ENCODE results near the gene LRRC46. TPM values are rescaled to one million over a fixed set of nuclear protein-coding genes. Genes with fewer than 3 reads are reported as not detected.

LRRC46 gene
- total and polyA plus RNA-seq, 2 experiments from 2014 or later = 0.18 to 0.35 TPM

DNA sequence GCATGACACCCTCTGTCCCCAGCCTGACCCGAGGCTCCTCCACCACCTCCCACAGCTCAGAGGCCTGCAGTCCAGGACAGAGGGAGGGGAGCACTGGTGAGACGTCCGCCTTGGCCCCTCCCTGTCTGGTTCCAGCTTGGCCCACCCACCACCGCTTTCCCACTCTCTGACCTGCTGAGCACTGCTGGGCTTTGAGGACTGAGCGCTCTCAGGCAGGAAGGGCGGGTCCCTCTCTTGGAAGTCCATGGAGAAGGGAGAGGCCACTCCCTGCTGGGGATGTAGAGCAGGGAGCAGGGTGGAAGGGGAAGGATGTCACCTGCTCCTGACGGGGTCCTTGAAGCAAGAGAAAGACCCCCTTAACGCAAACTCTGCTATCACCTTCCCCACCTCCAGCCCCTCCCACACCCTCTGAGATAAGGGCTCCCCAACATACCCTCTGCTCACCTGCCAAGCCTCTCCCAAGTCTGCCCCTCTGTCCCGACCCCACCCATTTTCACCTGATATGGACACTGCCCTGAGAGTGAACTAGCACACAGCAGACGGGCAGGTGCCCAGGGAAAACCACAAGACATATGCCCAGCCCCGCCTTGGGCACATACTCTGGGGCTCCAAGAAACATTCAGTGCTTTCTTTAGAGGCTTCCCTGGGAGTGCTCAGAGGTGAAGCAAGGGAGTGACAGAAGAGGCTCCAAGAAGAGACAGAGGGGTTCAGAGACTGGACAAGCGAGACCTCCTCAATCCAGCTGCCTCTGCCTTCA lies 11.3 kb upstream of the LRRC46 start:
- TF ChIP-seq, protein P1, sequence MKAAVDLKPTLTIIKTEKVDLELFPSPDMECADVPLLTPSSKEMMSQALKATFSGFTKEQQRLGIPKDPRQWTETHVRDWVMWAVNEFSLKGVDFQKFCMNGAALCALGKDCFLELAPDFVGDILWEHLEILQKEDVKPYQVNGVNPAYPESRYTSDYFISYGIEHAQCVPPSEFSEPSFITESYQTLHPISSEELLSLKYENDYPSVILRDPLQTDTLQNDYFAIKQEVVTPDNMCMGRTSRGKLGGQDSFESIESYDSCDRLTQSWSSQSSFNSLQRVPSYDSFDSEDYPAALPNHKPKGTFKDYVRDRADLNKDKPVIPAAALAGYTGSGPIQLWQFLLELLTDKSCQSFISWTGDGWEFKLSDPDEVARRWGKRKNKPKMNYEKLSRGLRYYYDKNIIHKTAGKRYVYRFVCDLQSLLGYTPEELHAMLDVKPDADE (IDR thresholded peaks at IDR 0.05) = no peak
- no peak for TF ChIP-seq EZH2 (IDR thresholded peaks at IDR 0.05; ENCODE audit: low read depth, unreplicated experiment)
- H3K4me1 Mint-ChIP-seq = peaks cover 16% of the 10 kb centered on the region
- H3K36me3 Mint-ChIP-seq (ENCODE audit: low read depth) = peaks cover 16% of the 10 kb centered on the region
- H3K27me3 ChIP-seq (ENCODE audit: insufficient read depth) = no peaks in the 10 kb centered on the region
- ATAC-seq (no peak), DNase-seq (ENCODE audit: low spot score) (no peak)
- H3K4me2 ChIP-seq = no peak overlapping the region
- no peaks in the 10 kb centered on the region for H3K9me3 Mint-ChIP-seq
- no peak overlapping the region for H2AFZ ChIP-seq
- H3K4me3 Mint-ChIP-seq = peak overlapping the region; percentile 98
- peaks cover 8% of the 10 kb centered on the region for H3K27me3 Mint-ChIP-seq (ENCODE audit: insufficient read depth, low read depth, poor library complexity)
- no peak overlapping the region for H3K27ac ChIP-seq (ENCODE audit: low read depth)
- H4K20me1 ChIP-seq (replicated peaks; ENCODE audit: insufficient read depth) = no peaks in the 10 kb centered on the region
- peak overlapping the region; percentile 86; the same call in 1 of the 2 replicates for H3K4me3 ChIP-seq
- no peaks in the 10 kb centered on the region for H3K36me3 ChIP-seq (ENCODE audit: insufficient read depth)
- H3F3A ChIP-seq (replicated peaks; ENCODE audit: low read depth) = no peaks in the 10 kb centered on the region
- no peak overlapping the region for H3K27ac Mint-ChIP-seq
- H3K79me2 ChIP-seq (replicated peaks; ENCODE audit: insufficient read depth) = no peaks in the 10 kb centered on the region
- no peaks in the 10 kb centered on the region for H3K9me2 ChIP-seq (ENCODE audit: insufficient read depth)
- peaks cover 14% of the 10 kb centered on the region; the same call in 1 of the 2 replicates for H3K4me1 ChIP-seq (ENCODE audit: insufficient read depth)

DNA sequence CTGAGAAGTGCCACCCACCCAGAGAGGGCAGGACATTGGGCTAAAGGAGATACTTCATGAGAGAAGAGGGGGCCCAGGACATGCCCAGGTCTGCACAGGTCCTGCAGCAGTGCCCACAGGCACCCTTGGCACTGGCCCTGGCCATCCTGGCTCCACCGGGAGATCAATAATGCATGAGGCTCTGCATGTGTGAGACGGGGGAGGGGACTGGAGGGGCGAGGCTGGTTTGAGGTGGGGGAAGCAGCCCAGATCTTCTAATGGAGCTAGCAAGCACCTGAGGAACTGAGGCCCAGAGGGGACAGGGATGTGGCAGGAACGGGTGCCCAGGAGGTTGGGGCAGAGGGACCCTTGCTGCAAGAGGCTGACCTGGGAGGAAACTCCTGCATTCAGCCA lies 10.4 kb upstream of the LRRC46 start:
- Histone ChIP-seq H3K4me1 (ENCODE audit: insufficient read depth) (peaks cover 14% of the 10 kb centered on the region; the same call in 1 of the 2 replicates), H3K27me3 (ENCODE audit: insufficient read depth) (no peaks in the 10 kb centered on the region), H4K20me1 (replicated peaks; ENCODE audit: insufficient read depth) (no peaks in the 10 kb centered on the region), H3K36me3 (ENCODE audit: insufficient read depth) (no peaks in the 10 kb centered on the region; the same call in 1 of the 2 replicates), H3K27ac (ENCODE audit: low read depth) (no peak overlapping the region), H3K4me3 (peak overlapping the region; percentile 86), H3K9me2 (ENCODE audit: insufficient read depth) (no peaks in the 10 kb centered on the region), H3K79me2 (replicated peaks; ENCODE audit: insufficient read depth) (no peaks in the 10 kb centered on the region), H3K4me2 (peak overlapping the region; percentile 94), H2AFZ (peak overlapping the region; percentile 96), H3F3A (replicated peaks; ENCODE audit: low read depth) (no peaks in the 10 kb centered on the region)
- peaks cover 20% of the 10 kb centered on the region for H3K36me3 Mint-ChIP-seq (ENCODE audit: low read depth)
- ATAC-seq = peak; percentile 7
- H3K27ac Mint-ChIP-seq = no peak overlapping the region
- H3K4me1 Mint-ChIP-seq = peaks cover 16% of the 10 kb centered on the region
- H3K4me3 Mint-ChIP-seq = peak overlapping the region; percentile 98
- H3K27me3 Mint-ChIP-seq (ENCODE audit: insufficient read depth, low read depth, poor library complexity) = peaks cover 8% of the 10 kb centered on the region
- no peaks in the 10 kb centered on the region for H3K9me3 Mint-ChIP-seq
- no peak for DNase-seq (ENCODE audit: low spot score)
- no peak for TF ChIP-seq ZNF331 (CRISPR knock-in tag; IDR thresholded peaks at IDR 0.05; ENCODE audit: low read depth)
- TF ChIP-seq EZH2 (IDR thresholded peaks at IDR 0.05; ENCODE audit: low read depth, unreplicated experiment) = no peak
- TF ChIP-seq ZNF114 (CRISPR knock-in tag; IDR thresholded peaks at IDR 0.05) = no peak
- TF ChIP-seq POLR2AphosphoS5 (IDR thresholded peaks at IDR 0.05; ENCODE audit: low read depth) = no peak
- TF ChIP-seq, protein P2, sequence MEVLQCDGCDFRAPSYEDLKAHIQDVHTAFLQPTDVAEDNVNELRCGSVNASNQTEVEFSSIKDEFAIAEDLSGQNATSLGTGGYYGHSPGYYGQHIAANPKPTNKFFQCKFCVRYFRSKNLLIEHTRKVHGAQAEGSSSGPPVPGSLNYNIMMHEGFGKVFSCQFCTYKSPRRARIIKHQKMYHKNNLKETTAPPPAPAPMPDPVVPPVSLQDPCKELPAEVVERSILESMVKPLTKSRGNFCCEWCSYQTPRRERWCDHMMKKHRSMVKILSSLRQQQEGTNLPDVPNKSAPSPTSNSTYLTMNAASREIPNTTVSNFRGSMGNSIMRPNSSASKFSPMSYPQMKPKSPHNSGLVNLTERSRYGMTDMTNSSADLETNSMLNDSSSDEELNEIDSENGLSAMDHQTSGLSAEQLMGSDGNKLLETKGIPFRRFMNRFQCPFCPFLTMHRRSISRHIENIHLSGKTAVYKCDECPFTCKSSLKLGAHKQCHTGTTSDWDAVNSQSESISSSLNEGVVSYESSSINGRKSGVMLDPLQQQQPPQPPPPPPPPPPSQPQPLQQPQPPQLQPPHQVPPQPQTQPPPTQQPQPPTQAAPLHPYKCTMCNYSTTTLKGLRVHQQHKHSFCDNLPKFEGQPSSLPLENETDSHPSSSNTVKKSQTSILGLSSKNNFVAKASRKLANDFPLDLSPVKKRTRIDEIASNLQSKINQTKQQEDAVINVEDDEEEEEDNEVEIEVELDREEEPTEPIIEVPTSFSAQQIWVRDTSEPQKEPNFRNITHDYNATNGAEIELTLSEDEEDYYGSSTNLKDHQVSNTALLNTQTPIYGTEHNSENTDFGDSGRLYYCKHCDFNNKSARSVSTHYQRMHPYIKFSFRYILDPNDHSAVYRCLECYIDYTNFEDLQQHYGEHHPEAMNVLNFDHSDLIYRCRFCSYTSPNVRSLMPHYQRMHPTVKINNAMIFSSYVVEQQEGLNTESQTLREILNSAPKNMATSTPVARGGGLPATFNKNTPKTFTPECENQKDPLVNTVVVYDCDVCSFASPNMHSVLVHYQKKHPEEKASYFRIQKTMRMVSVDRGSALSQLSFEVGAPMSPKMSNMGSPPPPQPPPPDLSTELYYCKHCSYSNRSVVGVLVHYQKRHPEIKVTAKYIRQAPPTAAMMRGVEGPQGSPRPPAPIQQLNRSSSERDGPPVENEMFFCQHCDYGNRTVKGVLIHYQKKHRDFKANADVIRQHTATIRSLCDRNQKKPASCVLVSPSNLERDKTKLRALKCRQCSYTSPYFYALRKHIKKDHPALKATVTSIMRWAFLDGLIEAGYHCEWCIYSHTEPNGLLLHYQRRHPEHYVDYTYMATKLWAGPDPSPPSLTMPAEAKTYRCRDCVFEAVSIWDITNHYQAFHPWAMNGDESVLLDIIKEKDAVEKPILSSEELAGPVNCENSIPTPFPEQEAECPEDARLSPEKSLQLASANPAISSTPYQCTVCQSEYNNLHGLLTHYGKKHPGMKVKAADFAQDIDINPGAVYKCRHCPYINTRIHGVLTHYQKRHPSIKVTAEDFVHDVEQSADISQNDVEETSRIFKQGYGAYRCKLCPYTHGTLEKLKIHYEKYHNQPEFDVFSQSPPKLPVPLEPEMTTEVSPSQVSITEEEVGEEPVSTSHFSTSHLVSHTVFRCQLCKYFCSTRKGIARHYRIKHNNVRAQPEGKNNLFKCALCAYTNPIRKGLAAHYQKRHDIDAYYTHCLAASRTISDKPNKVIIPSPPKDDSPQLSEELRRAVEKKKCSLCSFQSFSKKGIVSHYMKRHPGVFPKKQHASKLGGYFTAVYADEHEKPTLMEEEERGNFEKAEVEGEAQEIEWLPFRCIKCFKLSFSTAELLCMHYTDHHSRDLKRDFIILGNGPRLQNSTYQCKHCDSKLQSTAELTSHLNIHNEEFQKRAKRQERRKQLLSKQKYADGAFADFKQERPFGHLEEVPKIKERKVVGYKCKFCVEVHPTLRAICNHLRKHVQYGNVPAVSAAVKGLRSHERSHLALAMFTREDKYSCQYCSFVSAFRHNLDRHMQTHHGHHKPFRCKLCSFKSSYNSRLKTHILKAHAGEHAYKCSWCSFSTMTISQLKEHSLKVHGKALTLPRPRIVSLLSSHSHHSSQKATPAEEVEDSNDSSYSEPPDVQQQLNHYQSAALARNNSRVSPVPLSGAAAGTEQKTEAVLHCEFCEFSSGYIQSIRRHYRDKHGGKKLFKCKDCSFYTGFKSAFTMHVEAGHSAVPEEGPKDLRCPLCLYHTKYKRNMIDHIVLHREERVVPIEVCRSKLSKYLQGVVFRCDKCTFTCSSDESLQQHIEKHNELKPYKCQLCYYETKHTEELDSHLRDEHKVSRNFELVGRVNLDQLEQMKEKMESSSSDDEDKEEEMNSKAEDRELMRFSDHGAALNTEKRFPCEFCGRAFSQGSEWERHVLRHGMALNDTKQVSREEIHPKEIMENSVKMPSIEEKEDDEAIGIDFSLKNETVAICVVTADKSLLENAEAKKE (CRISPR knock-in tag; IDR thresholded peaks at IDR 0.05) = no peak
- no peak for TF ChIP-seq EZH2phosphoT487 (IDR thresholded peaks at IDR 0.05; ENCODE audit: unreplicated experiment)
- TF ChIP-seq, protein P1 (IDR thresholded peaks at IDR 0.05) = no peak
- TF ChIP-seq, protein P3, sequence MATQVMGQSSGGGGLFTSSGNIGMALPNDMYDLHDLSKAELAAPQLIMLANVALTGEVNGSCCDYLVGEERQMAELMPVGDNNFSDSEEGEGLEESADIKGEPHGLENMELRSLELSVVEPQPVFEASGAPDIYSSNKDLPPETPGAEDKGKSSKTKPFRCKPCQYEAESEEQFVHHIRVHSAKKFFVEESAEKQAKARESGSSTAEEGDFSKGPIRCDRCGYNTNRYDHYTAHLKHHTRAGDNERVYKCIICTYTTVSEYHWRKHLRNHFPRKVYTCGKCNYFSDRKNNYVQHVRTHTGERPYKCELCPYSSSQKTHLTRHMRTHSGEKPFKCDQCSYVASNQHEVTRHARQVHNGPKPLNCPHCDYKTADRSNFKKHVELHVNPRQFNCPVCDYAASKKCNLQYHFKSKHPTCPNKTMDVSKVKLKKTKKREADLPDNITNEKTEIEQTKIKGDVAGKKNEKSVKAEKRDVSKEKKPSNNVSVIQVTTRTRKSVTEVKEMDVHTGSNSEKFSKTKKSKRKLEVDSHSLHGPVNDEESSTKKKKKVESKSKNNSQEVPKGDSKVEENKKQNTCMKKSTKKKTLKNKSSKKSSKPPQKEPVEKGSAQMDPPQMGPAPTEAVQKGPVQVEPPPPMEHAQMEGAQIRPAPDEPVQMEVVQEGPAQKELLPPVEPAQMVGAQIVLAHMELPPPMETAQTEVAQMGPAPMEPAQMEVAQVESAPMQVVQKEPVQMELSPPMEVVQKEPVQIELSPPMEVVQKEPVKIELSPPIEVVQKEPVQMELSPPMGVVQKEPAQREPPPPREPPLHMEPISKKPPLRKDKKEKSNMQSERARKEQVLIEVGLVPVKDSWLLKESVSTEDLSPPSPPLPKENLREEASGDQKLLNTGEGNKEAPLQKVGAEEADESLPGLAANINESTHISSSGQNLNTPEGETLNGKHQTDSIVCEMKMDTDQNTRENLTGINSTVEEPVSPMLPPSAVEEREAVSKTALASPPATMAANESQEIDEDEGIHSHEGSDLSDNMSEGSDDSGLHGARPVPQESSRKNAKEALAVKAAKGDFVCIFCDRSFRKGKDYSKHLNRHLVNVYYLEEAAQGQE (IDR thresholded peaks at IDR 0.05; ENCODE audit: unreplicated experiment) = no peak

Data from GM23338 (cell line).